CD4-positive, alpha-beta T cell treated with Interleukin-12 subunit alpha and Interleukin-12 subunit beta, for 1 hour (primary cell): Measurements from ENCODE around the gene MYLK2.

Experiments
- DNase-seq: peaks from one replicate; pipeline ENCODE4 v3.0.0-alpha.2; 2020

MYLK2 gene

DNA sequence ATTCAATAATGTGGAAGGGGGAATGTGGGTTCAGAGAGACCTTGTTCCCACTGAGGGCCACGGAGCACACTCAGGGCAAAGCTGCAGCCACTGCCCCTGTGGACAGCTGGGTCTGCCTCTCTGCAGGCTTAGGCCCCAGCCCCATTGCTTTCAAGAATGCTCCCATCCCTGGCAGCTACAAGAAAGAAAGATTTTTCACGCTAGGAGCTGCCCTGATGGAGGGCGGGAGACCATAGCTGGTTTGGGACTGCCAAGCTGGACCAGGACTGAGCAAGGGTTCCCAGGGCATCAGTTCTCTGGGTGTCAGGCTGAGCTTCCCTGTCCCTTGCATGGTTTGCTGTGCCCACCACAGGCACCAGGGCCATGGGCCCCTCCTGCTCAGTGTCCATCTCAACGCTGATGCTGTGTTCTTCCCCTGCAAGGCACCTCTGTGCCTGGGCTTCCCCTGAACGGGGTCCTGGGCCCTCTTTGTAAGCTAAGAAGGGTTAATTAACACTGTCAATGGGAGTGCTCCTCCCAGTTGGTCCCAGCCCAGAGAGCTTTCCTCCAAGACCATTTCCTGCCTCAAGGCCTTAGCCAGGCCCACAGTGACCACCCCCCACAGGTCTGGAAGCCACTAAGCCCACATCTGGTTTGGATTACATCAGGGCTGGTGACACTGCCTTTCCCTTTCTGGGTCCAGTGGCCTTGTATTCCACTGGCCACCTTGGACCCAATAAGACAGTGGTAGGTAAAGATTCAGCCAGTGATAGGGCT, 17.9 kb downstream of the MYLK2 start:
- no peak for DNase-seq

DNA sequence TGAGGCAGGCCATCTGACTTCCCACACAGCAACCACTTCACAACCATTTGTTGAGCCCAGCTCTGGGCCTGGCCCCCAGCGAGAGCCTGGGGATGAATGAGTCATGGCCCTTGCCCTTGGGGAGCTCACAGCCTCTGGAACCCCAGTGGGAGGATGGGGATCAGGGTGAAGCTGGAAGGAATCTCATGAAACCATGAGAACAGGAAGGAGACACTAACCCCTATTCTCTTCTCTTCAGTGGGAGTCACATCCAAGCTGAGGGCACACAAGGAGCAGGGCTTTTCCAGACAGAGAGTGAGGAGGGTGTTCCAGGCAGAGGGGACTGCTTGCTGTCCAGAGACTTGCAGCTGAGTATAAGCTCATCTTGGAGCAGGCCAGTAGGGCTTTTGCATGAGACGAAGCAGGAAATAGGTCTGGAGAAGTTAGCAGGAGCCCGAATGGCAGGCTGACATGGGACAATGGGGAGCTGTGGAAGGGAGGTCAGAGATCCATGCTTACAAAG, 18.8 kb downstream of the MYLK2 start:
- DNase-seq: no peak

DNA sequence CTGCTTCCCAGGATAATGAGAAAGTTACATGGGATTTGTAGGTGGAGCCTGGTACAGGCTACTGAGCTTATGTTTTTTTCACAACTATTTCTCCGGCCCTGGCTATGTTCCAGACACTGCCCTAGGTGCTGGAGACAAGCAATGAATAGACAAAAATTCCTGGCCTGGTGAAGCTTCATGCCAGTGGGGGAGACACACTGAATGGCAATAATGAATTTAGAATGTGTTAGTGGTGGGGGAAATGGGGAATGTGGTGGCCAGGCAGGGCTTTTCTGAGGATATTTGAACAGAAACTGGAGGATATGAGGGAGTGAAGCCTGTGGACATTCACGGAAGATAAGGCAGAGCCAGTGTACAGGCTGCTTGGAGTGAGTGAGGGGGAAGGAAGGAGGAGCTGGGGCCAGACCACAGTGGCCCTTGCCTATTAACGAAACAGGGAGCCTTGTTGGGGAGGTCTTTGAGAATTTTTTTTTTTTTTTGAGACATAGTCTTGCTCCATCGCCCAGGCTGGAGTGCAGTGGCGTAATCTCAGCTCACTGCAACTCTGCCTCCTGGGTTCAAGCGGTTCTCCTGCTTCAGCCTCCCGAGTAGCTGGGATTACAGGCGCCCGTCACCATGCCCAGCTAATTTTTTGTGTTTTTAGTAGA, 19.6 kb downstream of the MYLK2 start:
- no peak for DNase-seq

DNA sequence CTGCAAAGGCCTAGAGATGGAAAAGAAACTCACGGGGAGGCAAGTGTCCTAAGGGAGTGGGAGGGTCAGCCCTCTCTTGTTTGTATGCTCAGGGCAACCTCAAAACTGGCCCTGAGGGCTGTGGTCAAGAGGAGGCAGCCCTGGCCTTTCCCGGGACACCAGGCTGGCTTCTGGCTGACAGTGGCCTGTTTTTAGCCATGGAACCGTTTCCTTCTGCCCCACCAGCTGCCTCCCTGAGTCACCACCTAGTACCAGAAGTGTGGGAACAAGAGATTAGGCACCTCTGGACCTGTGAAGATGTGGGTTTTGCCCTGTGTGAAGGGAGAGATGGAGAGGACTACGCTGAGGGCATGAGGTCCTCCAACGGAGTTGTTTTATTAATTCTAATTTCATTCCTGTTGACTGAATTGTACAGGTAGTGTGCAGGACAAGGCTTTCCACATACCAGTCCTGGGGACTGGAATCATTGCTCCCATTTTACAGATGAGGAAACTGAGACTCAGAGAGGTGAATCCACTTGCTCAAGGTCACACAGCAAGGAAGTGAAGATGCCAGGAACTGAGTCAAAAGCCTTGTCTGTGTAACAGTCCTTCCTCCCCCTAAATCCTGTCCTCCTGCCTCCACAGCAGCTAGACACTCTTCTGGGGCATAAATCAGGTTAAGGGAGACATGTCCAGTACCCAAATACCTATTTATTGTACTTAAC, 20.8 kb downstream of the MYLK2 start:
- DNase-seq: no peak

DNA sequence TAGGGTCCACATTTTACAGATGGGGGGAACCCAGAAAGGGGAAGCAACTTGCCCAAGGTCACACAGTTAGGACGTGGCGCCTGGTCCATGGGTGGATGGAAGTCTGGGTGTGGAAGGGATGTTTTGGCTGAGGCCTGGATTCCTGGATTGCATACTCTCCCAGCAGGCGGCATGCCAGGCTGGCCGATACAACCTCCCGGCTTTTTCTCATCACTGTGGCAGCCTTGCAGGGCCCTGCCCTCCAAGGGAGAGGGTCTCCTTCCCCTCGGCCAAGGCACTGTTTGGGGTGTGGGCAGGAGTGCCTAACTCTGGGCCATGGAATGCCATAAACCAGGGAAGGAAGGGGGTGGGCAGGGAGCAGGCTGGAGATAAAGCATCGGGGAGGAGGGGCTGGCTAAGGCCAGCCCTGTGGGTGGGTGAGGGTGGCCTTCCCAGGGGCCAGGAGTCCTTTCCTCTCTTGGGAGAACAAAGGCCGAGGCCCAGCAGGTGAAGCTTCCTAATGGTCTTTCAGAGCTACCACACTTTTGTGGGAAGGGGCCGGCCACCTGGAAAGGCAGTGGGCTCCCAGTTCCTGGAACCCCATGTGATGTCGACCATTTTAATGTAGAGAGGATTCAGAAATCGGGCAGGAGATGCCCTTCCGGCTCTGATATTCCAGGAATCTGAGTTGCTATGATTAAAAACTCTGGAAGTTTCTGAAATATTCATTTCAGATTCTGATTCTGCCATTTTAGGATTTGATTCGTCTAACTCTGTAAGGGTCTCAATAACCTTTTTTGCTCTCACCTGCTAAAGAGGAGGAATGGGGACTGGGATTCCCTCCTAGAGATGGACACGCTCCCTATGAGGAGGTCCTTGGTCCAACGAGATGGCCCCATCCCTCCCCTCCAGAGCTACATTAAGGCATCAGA, 22.0 kb downstream of the MYLK2 start:
- no peak for DNase-seq

DNA sequence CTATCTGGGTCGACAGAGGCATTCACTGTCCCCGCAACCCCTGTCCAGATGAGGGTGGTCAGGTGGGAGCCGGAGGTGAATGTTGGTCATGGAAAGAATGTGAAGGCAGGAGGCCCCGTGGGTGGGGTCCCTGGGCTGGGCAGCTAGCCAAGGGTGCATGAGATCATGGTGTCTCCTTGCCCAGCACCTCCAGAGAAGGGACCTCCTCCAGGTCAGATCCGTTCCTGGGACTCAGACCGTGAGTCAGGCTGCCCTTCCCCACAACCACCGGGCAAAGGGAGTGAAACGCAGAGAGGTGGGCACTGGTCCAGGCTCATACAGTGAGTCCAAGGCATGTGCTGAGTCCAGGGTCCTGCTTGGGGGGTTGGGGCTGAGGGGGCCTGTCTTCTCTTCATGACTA, 22.8 kb downstream of the MYLK2 start:
- DNase-seq: no peak

DNA sequence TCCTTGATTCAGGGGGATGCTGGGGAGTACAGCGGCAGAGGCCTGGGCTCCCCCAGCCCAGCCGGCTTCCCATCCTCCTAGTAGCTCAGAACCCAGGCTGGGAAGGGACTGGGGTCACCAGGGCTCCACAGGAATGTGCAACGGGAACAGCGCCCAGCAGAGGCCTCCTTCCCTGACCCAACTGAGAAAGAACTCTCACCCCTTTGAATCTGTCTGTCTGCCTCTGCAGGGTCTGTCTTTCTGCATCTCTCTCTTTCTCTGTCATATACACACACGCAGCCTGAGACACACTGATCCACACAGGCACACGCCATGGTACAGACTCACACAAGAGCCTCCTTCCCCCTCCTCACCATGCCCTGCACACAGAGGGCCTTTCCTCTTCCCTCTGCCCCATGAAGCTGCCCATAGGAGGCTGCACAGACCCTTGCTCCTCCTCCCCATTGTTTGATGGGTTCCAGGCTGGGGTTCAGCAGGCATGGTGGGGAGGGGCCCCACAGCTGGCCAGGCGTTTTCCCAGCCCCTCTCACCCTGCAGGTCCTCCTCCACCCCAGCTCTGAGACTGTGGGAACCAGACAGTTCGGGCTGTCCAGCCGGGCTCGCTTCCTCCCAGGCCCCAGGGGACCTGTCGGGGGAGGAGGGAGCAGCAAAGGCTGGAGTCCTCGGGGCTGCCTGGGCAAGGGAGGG, 23.5 kb downstream of the MYLK2 start:
- DNase-seq: no peak

DNA sequence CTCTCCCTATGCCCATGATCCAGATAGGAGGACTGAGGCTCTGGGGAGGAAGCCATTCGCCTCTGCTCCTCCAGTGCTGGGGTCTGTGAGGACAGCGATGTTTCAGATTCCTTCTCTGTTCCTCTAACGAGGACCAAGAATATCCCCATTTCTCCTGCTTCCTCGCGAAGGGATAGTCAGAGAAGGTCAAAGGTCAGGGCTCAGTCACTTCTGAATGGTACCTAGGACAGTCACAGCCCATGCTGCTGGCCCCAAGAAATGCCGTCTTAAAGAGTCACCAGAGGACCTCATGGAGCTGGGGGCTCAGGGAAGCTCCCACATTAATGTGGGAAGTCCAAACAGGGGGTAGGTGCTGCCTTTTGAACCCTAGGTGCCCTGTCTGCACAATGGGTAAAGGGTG, 24.1 kb downstream of the MYLK2 start:
- DNase-seq: no peak

DNA sequence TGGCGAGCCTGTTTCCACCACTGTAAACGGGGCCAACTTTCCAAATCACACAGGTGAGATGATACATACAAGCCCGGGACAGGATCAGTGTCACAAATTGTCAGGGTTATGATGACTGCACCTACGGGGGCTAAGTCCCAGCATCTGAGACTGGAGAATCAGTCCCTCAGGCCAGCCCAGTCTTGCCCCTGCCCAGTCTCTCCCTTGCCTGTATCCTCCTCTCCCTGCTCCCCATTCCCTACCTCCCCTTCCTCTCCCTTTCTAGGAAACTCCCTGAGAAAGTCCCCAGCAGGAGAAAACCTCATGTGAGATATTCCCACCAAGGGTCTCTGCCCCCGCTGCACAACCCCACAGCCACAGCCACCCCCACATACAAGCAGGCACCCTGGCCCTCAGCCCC, 24.7 kb downstream of the MYLK2 start:
- no peak for DNase-seq

DNA sequence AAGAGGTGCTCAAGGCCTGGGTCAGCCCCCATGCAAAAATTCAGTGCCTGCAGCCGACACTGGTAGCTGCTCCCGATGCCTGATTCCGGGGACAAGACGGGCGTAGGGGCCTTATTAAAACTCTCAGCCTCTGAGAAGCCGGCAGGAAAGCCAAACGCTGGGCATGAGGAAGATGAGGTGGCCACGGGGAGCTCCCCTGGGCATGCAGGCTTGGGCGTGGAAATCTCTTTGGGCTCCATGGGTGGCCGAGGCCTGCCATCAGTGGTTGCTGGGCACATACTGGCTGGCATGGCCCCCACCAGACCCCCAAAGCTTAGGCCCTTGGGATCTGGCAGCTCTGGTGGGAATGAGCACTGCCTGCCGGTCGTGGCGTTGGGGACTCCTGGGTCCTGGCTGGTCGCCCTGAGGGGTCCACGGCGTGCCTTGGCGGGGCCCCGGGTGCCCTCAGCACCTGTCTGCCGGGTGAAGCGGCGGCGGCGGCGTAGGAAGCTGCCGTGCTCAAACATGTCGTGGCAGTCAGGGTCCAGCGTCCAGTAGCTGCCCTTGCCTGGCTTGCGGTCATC, 25.7 kb downstream of the MYLK2 start:
- no peak for DNase-seq

DNA sequence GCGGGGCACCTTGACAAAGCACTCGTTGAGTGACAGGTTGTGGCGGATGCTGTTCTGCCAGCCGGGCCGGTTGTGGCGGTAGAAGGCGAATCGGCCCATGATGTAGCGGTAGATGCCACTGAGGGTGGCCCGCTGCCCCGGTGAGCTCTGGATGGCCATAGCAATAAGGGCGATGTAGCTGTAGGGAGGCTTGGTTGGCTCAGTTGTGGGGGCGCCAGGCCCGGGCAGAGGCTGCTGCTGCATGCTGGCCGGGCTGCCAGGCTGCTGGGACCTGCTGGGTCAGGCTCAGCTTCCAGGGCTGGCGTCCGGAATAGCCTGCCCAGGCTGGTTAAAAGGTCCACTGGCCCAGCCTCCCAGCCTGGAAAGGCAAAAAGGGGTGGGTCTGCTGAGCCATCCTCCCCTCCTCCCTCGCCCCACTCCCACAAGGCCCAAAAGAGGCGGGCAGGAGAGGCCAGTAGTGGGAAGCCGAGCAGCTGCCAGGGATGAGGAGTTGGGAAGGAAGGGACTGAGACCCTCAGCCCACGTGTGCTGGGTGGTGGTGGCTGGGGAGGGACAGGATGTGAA, 26.2 kb downstream of the MYLK2 start, which contains the start of gene FOXS1:
FOXS1 (minus strand) TSS at position 305 of the 564 bp plus-strand sequence; CDS start at position 243, 62 bp downstream.
- DNase-seq: no peak

DNA sequence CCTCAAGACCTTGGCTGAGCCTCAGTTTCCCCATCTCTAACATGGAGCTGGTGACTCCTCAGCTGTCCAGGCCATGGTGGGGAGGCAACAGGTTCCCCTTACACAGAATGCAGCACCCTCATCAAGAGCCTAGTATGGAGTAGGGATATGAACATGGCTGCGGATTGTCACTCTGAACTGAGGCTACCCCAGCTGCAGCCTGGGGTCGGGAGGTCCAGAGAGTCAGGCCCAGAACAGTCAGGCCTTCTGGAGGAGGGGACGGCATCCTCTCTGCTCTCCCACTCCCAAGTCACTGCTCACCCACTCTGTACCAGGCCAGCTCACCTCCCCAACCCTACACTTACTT, 27.6 kb downstream of the MYLK2 start:
- no peak for DNase-seq

DNA sequence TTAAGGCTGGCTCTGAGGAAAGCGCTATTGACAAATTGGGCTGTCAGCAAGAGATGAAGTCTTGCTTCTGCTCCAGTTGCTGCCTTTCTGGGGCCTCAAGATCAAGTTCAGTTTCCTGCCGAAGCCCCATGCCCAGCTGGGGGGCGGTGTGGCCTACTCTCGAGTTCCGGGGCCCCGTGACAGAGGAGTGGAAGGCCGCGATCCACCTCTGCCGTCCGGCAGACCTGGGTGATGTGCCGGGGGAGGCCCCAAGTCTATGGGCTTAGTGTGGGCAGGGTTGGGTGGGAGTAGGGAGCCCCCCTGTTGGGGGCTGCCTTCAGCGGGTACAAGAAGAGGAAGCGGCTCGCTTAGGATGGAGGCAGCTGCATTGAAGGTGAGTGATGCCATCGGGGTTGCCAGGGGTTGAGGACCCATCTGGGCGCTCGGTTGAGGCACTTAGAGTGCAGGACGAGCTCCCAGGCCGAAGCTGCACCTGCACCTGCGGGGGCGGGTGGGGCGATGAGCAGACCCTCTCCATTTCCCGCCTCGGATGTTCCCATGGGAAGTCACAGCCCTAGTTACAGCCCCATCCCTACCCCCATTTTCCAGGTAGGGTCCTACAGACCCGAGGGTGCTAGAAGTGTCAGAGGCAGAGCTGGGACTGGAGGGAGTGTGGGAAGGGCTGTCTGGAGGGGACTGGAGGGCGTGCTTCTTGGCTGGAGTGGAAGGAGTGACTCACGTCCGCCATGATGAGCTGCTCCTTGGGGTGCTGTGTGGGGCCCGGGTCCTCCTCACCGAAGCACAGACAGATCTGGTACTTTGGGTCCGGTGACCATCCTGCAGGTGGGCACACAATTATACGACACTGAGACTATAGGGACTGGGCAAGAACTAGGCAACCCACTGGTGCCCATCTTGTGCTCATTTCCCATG, 29.2 kb downstream of the MYLK2 start:
- no peak for DNase-seq

DNA sequence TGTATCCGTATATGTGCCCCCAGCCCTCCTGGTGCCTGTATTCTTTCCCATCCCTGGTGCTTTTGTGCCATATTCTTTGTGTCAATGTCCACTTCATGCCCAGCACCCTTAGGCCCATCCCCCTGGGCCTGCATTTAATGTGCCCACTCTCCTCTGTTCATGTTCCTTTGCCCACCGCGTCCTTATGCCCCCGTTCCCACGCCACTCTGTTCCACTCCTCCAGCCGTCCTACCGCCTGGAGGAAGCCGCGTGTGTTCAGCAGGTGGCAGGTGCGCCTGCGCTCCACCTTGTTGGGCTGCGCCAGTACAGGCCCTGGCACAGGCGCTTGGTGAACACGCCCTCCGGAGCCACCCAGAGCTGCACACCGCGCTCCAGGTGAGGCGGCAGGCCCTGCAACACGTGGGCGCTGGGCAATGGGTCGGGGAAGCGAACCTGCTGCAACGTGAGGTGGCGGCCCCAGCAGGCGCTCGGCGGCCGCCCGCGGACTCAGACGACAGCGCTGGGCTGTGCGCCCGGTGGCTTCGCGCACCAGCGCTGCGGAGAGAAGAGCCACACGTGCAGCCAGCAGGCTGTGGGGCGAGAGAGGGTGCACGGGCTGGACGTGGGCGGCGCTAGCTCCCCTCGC, 30.3 kb downstream of the MYLK2 start:
- DNase-seq: no peak

DNA sequence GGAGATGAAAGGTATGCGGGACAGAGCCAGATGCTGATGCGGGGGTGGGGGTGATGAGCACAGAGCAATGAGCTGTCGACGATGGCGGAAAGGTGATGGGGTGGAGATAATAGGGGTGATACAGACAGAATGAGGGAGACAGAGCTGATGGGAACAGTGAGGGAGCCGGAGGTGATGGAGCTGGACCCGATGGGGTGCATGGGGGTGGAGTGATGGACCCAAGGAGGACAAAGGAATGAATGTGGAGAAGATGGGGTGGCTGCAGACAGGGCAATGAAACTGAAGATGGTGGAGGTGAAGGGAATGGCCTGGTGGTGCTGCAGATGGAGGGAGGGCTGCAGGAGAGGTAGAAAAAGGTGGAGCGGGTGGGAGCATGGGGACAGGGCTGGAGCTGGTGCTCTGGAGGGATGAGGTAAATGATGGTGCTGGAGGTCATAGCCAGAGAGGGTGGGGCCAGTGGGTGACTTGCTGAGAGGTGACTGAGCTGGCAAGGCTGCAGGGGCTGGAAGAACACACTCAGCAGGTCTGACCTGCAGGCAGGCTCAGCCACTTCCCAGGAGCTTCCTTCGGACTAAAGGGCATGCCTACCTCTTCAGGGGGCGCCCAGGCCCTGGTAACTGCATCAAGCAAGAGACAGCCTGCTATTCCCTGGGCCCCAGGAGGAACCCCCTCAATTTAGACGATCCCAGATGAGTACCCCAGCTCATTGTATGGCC, 32.2 kb downstream of the MYLK2 start:
- DNase-seq: no peak

DNA sequence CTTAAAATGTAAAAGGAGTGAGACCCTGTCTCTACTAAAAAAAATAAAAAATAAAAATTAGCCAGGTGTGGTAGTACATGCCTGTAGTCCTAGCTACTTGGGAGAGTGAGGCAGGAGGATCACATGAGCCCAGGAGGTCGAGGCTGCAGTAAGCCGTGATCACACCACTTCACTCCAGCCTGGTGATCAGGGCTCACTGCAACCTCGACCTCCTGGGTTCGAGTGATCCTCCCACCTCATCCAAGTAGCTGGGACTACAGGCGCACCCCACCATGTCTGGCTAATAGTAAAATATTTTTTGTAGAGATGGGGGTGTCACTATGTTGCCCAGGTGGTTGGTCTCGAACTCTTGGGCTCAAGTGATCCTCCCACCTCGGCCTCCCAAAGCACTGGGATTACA, 34.3 kb downstream of the MYLK2 start:
- DNase-seq: no peak

DNA sequence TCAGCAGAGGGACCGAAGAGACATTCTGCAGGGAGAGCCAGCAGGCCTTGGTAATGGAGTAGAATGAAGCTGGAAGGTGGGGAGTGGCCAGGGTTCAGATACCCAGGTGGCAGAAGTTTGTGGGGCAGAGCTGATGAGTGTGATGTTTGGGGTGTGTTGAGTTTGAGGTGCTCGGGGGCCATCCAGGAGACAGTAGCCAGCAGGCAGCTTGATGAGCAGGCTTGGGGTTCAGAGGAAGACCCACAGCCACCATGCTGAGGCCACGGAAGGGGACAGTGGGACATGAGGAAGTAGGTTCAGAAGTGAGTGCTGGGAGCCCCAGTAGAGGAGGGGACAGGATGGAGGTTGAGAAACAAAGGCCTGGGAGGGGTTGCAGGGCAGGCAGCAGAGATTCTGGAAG, 37.4 kb downstream of the MYLK2 start:
- no peak for DNase-seq

DNA sequence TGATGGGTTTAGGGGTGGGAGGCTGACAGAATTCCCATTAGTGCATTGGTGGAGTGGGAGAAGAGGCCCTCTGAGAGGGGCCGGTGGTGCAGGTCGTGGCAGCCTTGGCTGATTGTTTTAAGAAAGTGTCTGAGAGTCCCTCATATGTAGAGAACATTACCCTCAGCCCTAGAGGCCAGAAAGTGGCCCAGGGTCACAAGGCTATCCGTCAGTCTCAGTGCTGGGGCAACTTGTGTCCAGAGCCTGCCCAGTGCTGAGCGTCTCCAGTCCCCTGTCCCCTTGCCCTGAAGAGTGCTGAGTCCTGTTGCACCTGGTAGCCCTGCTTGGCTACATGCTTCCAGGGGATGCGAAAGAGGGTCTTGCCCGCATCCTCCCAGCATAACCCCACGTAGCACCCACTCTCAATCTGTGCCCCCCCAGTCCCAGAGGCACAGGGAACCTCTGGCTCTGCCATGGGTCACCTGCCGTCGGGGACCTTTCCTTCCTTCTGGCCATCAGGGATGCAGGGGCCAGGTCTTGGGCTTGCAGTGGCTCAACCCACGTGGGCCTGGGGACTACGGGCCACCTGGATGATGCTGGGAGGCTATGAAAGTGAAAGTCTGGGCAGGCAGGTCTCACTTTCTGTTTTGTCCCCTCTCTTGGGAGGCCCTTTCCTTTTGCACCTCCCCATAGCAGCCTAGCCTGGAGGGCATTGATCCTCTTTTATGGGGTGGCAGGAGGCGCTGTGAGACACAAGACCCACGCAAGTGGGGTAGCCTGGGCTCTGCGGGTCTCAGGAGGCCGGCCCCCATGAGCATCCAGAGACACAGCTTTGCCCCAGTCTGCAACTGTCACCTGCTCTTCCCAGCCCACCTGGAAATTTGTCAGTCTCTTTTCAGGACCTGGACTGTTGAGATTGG, 39.0 kb downstream of the MYLK2 start:
- DNase-seq: no peak
